Astrocyte of the spinal cord (primary cell): Measurements from ENCODE around the gene CST11.

Source experiments
- DNase-seq: peaks from one replicate; pipeline ENCODE4 v3.0.0; 2011; ENCODE audit warnings: low read depth, low spot score
- H3K4me3 ChIP-seq: 2 replicates; pipeline ENCODE4 v1.5.1; 2011; ENCODE audit warnings: low read depth, mild to moderate bottlenecking, low read length, moderate library complexity
- CTCF ChIP-seq: IDR thresholded peaks from 2 replicates; pipeline ENCODE4 v1.5.1; 2012; ENCODE audit warnings: low read depth, mild to moderate bottlenecking, low read length, inconsistent platforms
- in situ Hi-C: cut with HindIII; loops from 2 replicates; pipeline ENCODE4 v1.10.0; 2017; ENCODE audit warnings: low sequenced_read_pairs

Gene CST11

GRCh38 chr20:23488996-23489395 lies 36.3 kb upstream of the CST11 start:
- no peak for DNase-seq
- no peak for TF ChIP-seq CTCF
- in situ Hi-C loops = no loop called here
- H3K4me3 ChIP-seq = no peak overlapping the region

GRCh38 chr20:23488470-23488869 lies 35.8 kb upstream of the CST11 start:
- no peak overlapping the region for H3K4me3 ChIP-seq
- in situ Hi-C loops = no loop called here
- no peak for TF ChIP-seq CTCF
- DNase-seq = no peak

GRCh38 chr20:23484081-23484480 lies 31.4 kb upstream of the CST11 start:
- in situ Hi-C loops = no loop called here
- DNase-seq = no peak
- H3K4me3 ChIP-seq = no peak overlapping the region
- TF ChIP-seq CTCF = no peak

- H3K4me3 ChIP-seq = no peak overlapping the region
- no peak for DNase-seq
- no peak for TF ChIP-seq CTCF
- in situ Hi-C loops = no loop called here
These were observed 29.5 kb upstream of the CST11 start for GRCh38 chr20:23482138-23482537.

GRCh38 chr20:23479043-23479442 lies 26.4 kb upstream of the CST11 start:
- no peak for DNase-seq

GRCh38 chr20:23477223-23477622 lies 24.5 kb upstream of the CST11 start:
- no peak overlapping the region for H3K4me3 ChIP-seq
- in situ Hi-C loops = no loop called here
- TF ChIP-seq CTCF = no peak
- no peak for DNase-seq

More at GRCh38 chr20:23479043-23479442, 26.4 kb upstream of the CST11 start:
- in situ Hi-C loops = no loop called here
- no peak for TF ChIP-seq CTCF
- no peak overlapping the region for H3K4me3 ChIP-seq
